Panc1 (cell line): ENCODE data around the gene TAPBPL.
"Not testable (repeated sequence)": the region's sequence is repeated elsewhere in the genome, so short reads cannot be mapped to it uniquely, and the experiment has no call there.

Experiments
- CTCF ChIP-seq: fragments of 450-650 bp; IDR thresholded peaks from 2 replicates; pipeline ENCODE4 v1.5.1; 2017; ENCODE audit warnings: mild to moderate bottlenecking
- POLR2AphosphoS5 ChIP-seq: IDR thresholded peaks from 2 replicates; pipeline ENCODE4 v1.6.1; 2012; ENCODE audit warnings: mild to moderate bottlenecking, low read depth, low read length, moderate library complexity
- REST ChIP-seq, 2 experiments: IDR thresholded peaks; 2 replicates each; pipeline ENCODE4 v1.6.1; 2011 to 2012; ENCODE audit warnings: low read depth in 2 of 2, control low read depth in 1 of 2, low read length in 1 of 2, mild to moderate bottlenecking in 1 of 2, moderate library complexity in 1 of 2; ENCODE audit not compliant: insufficient read depth in 1 of 2
- SIN3A ChIP-seq: IDR thresholded peaks from 2 replicates; pipeline ENCODE4 v1.6.1; 2012; ENCODE audit warnings: low read depth, mild to moderate bottlenecking, low read length, moderate library complexity, borderline replicate concordance; ENCODE audit not compliant: insufficient read depth
- TCF7L2 ChIP-seq: IDR thresholded peaks from 2 replicates; pipeline ENCODE4 v1.6.1; 2011; ENCODE audit warnings: mild to moderate bottlenecking, low read depth, low read length, inconsistent platforms

- TF ChIP-seq REST (IDR thresholded peaks at IDR 0.05; ENCODE audit: insufficient read depth in 1 of 2, low read depth in 2 of 2, low read length in 1 of 2); SIN3A; CTCF; TCF7L2; POLR2AphosphoS5: not testable (repeated sequence)
Measured at GRCh38 chr12:6490673-6491072, 38.8 kb downstream of the TAPBPL start.
